Measurements from ENCODE around the gene HOGA1. TPM values are rescaled to one million over a fixed set of nuclear protein-coding genes. Genes with fewer than 3 reads are reported as not detected.

HOGA1 gene
- total and polyA plus RNA-seq, 2 experiments from 2014 or later, result 0.15 TPM; not detected in 1

- no peak overlapping the region for H3K27ac ChIP-seq (ENCODE audit: low read depth)
- H3K27me3 Mint-ChIP-seq (ENCODE audit: insufficient read depth, low read depth, poor library complexity), result peaks cover 4% of the 10 kb centered on the region
Observed at GRCh38 chr10:97623277-97623676, 39.1 kb downstream of the HOGA1 start.

More at GRCh38 chr10:97623277-97623676, 39.1 kb downstream of the HOGA1 start:
- H3K4me1 Mint-ChIP-seq, result no peaks in the 10 kb centered on the region
- Histone ChIP-seq H2AFZ (no peak overlapping the region), H3K4me3 (no peak overlapping the region), H3K27me3 (ENCODE audit: insufficient read depth) (no peaks in the 10 kb centered on the region), H3K4me1 (ENCODE audit: insufficient read depth) (no peaks in the 10 kb centered on the region), H3K36me3 (ENCODE audit: insufficient read depth) (no peaks in the 10 kb centered on the region), H3F3A (replicated peaks; ENCODE audit: low read depth) (no peaks in the 10 kb centered on the region), H3K9me2 (ENCODE audit: insufficient read depth) (no peaks in the 10 kb centered on the region), H3K4me2 (no peak overlapping the region), H4K20me1 (replicated peaks; ENCODE audit: insufficient read depth) (peaks cover 4% of the 10 kb centered on the region), H3K79me2 (replicated peaks; ENCODE audit: insufficient read depth) (0 out of 2 replicates have a peak, but pooled peaks cover 7% of the 10 kb centered on the region)
- DNase-seq (ENCODE audit: low spot score), result no peak
- ATAC-seq, result no peak
- H3K27ac Mint-ChIP-seq, result no peak overlapping the region
- H3K36me3 Mint-ChIP-seq (ENCODE audit: low read depth), result no peaks in the 10 kb centered on the region
- H3K4me3 Mint-ChIP-seq, result no peak overlapping the region
- no peaks in the 10 kb centered on the region for H3K9me3 Mint-ChIP-seq
- TF ChIP-seq CTCF (conservative IDR thresholded peaks at IDR 0.05; ENCODE audit: low read depth in 2 of 2) (no peak), JUNB (IDR thresholded peaks at IDR 0.05; ENCODE audit: unreplicated experiment) (no peak), POLR2AphosphoS5 (IDR thresholded peaks at IDR 0.05; ENCODE audit: low read depth) (no peak), CREB1 (CRISPR knock-in tag; IDR thresholded peaks at IDR 0.05; ENCODE audit: low read depth) (no peak), ETS1 (IDR thresholded peaks at IDR 0.05) (no peak), STAT1 (IDR thresholded peaks at IDR 0.05; ENCODE audit: unreplicated experiment) (no peak), REST (IDR thresholded peaks at IDR 0.05; ENCODE audit: unreplicated experiment) (no peak), ZNF462 (CRISPR knock-in tag; IDR thresholded peaks at IDR 0.05) (no peak), EZH2 (IDR thresholded peaks at IDR 0.05; ENCODE audit: low read depth, unreplicated experiment) (no peak), NANOG (IDR thresholded peaks at IDR 0.05; ENCODE audit: borderline replicate concordance) (no peak), EZH2phosphoT487 (IDR thresholded peaks at IDR 0.05; ENCODE audit: unreplicated experiment) (no peak), ZNF331 (CRISPR knock-in tag; IDR thresholded peaks at IDR 0.05; ENCODE audit: low read depth) (no peak), ZNF114 (CRISPR knock-in tag; IDR thresholded peaks at IDR 0.05) (no peak)

Data from GM23338 (cell line).